ENCODE data around the gene PDZRN4. TPM values are rescaled to one million over a fixed set of nuclear protein-coding genes. Genes with fewer than 3 reads are reported as not detected.
"Not testable (repeated sequence)": the region's sequence is repeated elsewhere in the genome, so short reads cannot be mapped to it uniquely, and the experiment has no call there.

Gene PDZRN4
- total RNA-seq, 1 donor, result not detected

- Histone ChIP-seq H3K4me1 (ENCODE audit: insufficient read depth, low read length) (no peaks in the 10 kb centered on the region), H3K36me3 (ENCODE audit: insufficient read depth, low read length) (no peaks in the 10 kb centered on the region), H3K4me3 (ENCODE audit: insufficient read depth, low read length) (no peak overlapping the region), H3K27ac (ENCODE audit: low read depth, low read length) (no peak overlapping the region), H3K27me3 (ENCODE audit: insufficient read depth, low read length) (no peaks in the 10 kb centered on the region), H4K20me1 (ENCODE audit: insufficient read depth, low read length) (no peaks in the 10 kb centered on the region), H2AFZ (ENCODE audit: low read length) (no peak overlapping the region), H3K4me2 (ENCODE audit: insufficient read depth, low read length) (no peak overlapping the region), H3K79me2 (ENCODE audit: insufficient read depth, low read length) (no peaks in the 10 kb centered on the region), H3K9me3 (ENCODE audit: low read depth, low read length) (no peaks in the 10 kb centered on the region)
- no peak for TF ChIP-seq CTCF (IDR thresholded peaks at IDR 0.05; ENCODE audit: extremely low read depth, low read depth, low read length)
- DNase-seq (ENCODE audit: insufficient read length, low spot score, missing footprints), result no peak
Measured at GRCh38 chr12:41311883-41312282, 123.8 kb downstream of the PDZRN4 start.

- not testable (repeated sequence) for H4K20me1 ChIP-seq (ENCODE audit: insufficient read depth, low read length); H2AFZ ChIP-seq (ENCODE audit: low read length); H3K79me2 ChIP-seq (ENCODE audit: insufficient read depth, low read length); H3K27ac ChIP-seq (ENCODE audit: low read depth, low read length); DNase-seq (ENCODE audit: insufficient read length, low spot score, missing footprints); H3K4me2 ChIP-seq (ENCODE audit: insufficient read depth, low read length); H3K9me3 ChIP-seq (ENCODE audit: low read depth, low read length); H3K4me3 ChIP-seq (ENCODE audit: insufficient read depth, low read length); H3K36me3 ChIP-seq (ENCODE audit: insufficient read depth, low read length); H3K4me1 ChIP-seq (ENCODE audit: insufficient read depth, low read length); H3K27me3 ChIP-seq (ENCODE audit: insufficient read depth, low read length)
Measured at GRCh38 chr12:41312451-41312850, 124.3 kb downstream of the PDZRN4 start.

- Histone ChIP-seq H3K4me2 (ENCODE audit: insufficient read depth, low read length) (no peak overlapping the region), H3K9me3 (ENCODE audit: low read depth, low read length) (no peaks in the 10 kb centered on the region), H3K27me3 (ENCODE audit: insufficient read depth, low read length) (no peaks in the 10 kb centered on the region), H3K27ac (ENCODE audit: low read depth, low read length) (no peak overlapping the region), H3K4me3 (ENCODE audit: insufficient read depth, low read length) (no peak overlapping the region), H3K79me2 (ENCODE audit: insufficient read depth, low read length) (no peaks in the 10 kb centered on the region), H3K36me3 (ENCODE audit: insufficient read depth, low read length) (no peaks in the 10 kb centered on the region), H2AFZ (ENCODE audit: low read length) (no peak overlapping the region), H3K4me1 (ENCODE audit: insufficient read depth, low read length) (no peaks in the 10 kb centered on the region), H4K20me1 (ENCODE audit: insufficient read depth, low read length) (no peaks in the 10 kb centered on the region)
- DNase-seq (ENCODE audit: insufficient read length, low spot score, missing footprints), result no peak
- no peak for TF ChIP-seq CTCF (IDR thresholded peaks at IDR 0.05; ENCODE audit: extremely low read depth, low read depth, low read length)
Measured at GRCh38 chr12:41325336-41325735, 137.2 kb downstream of the PDZRN4 start.

- Histone ChIP-seq H3K79me2 (ENCODE audit: insufficient read depth, low read length) (no peaks in the 10 kb centered on the region), H3K4me3 (ENCODE audit: insufficient read depth, low read length) (no peak overlapping the region), H3K4me2 (ENCODE audit: insufficient read depth, low read length) (no peak overlapping the region), H3K27ac (ENCODE audit: low read depth, low read length) (no peak overlapping the region), H3K4me1 (ENCODE audit: insufficient read depth, low read length) (no peaks in the 10 kb centered on the region), H3K36me3 (ENCODE audit: insufficient read depth, low read length) (no peaks in the 10 kb centered on the region), H3K9me3 (ENCODE audit: low read depth, low read length) (no peaks in the 10 kb centered on the region), H4K20me1 (ENCODE audit: insufficient read depth, low read length) (no peaks in the 10 kb centered on the region), H2AFZ (ENCODE audit: low read length) (no peak overlapping the region), H3K27me3 (ENCODE audit: insufficient read depth, low read length) (no peaks in the 10 kb centered on the region)
- TF ChIP-seq CTCF (IDR thresholded peaks at IDR 0.05; ENCODE audit: extremely low read depth, low read depth, low read length), result no peak
- no peak for DNase-seq (ENCODE audit: insufficient read length, low spot score, missing footprints)
Measured at GRCh38 chr12:41327096-41327895, 139.2 kb downstream of the PDZRN4 start.
